ENCODE measurements around the gene FAM8A1. TPM values are rescaled to one million over a fixed set of nuclear protein-coding genes. Genes with fewer than 3 reads are reported as not detected.

The FAM8A1 gene
- total and polyA plus RNA-seq, 2 of the 13 experiments (the other 11 are each of a cell fraction or from before 2014, with no cell fraction given): 30.5 to 34.3 TPM

GRCh38 chr6:17600527-17601385 is 654 bp downstream of the FAM8A1 start (continued):
- TF ChIP-seq AKNA (CRISPR knock-in tag; IDR thresholded peaks at IDR 0.05; ENCODE audit: borderline replicate concordance): 0 out of 2 replicates have a peak, but pooled peaks have one; percentile 26
- no peak for TF ChIP-seq MTA3 (CRISPR knock-in tag; IDR thresholded peaks at IDR 0.05)
- TF ChIP-seq PATZ1 (CRISPR knock-in tag; IDR thresholded peaks at IDR 0.05): peak; percentile 90
- 0 out of 2 replicates have a peak, but pooled peaks have one; percentile 17 for TF ChIP-seq E2F5 (CRISPR knock-in tag; conservative IDR thresholded peaks at IDR 0.05)
- TF ChIP-seq MTERF4 (CRISPR knock-in tag; IDR thresholded peaks at IDR 0.05): peak; percentile 93
- 0 out of 2 replicates have a peak, but pooled peaks have one; percentile 59 for TF ChIP-seq NCOA5 (CRISPR knock-in tag; IDR thresholded peaks at IDR 0.05)
- no peak for TF ChIP-seq FOXM1 (CRISPR knock-in tag; IDR thresholded peaks at IDR 0.05)
- peak; percentile 74; the same call in 1 of the 2 replicates for TF ChIP-seq ZSCAN22 (CRISPR knock-in tag; IDR thresholded peaks at IDR 0.05)
- TF ChIP-seq ZNF883 (CRISPR knock-in tag; IDR thresholded peaks at IDR 0.05; ENCODE audit: not compliant biosample characterization): peak; percentile 78
- TF ChIP-seq ZNF337 (CRISPR knock-in tag; IDR thresholded peaks at IDR 0.05; ENCODE audit: borderline replicate concordance, low read depth): peak; percentile 25; the same call in 1 of the 2 replicates
- TF ChIP-seq MAFG (CRISPR knock-in tag; IDR thresholded peaks at IDR 0.05): peak; percentile 41; the same call in 1 of the 2 replicates
- peak; percentile 31; the same call in 1 of the 2 replicates for TF ChIP-seq ONECUT2 (CRISPR knock-in tag; IDR thresholded peaks at IDR 0.05)
- peak; percentile 39 for TF ChIP-seq YEATS4 (CRISPR knock-in tag; IDR thresholded peaks at IDR 0.05; ENCODE audit: borderline replicate concordance)
- 0 out of 2 replicates have a peak, but pooled peaks have one; percentile 63 for TF ChIP-seq ZNF780A (CRISPR knock-in tag; IDR thresholded peaks at IDR 0.05)
- peak; percentile 40; the same call in 1 of the 2 replicates for TF ChIP-seq SAP130 (CRISPR knock-in tag; IDR thresholded peaks at IDR 0.05; ENCODE audit: low read depth)
- TF ChIP-seq NR2F1 (CRISPR knock-in tag; IDR thresholded peaks at IDR 0.05): no peak
